ENCODE results near the gene TAF11L14.
"Not testable (repeated sequence)": the region's sequence is repeated elsewhere in the genome, so short reads cannot be mapped to it uniquely, and the experiment has no call there.

GRCh38 chr5:17655201-17655759, 21.0 kb downstream of the TAF11L14 start:
- not testable (repeated sequence) for TF ChIP-seq CTCF (IDR thresholded peaks at IDR 0.05; ENCODE audit: borderline replicate concordance, extremely low read depth, low read length, poor library complexity, severe bottlenecking); EZH2 (IDR thresholded peaks at IDR 0.05; ENCODE audit: borderline replicate concordance, low read depth, low read length, severe bottlenecking)

Measured in DND-41 (cell line).